NCI-H1417 treated with DMSO at 0.1 percent for 48 hours (cell line): ENCODE results near the gene RIPK3.

Experiments
- DNase-seq: peaks from one replicate; lab custom pipeline; 2025; lab: John Stamatoyannopoulos, UW

Gene RIPK3

GRCh38 chr14:24300326-24300980 is 39.3 kb downstream of the RIPK3 start:
- DNase-seq: no peak

GRCh38 chr14:24299255-24300191 is 40.3 kb downstream of the RIPK3 start, which contains the start of the genes DHRS1 and NOP9:
Gene DHRS1, minus strand, starts transcription at chr14:24299780. Its CDS starts 674 bp downstream, at chr14:24299106.
Gene NOP9, plus strand, starts transcription at chr14:24299850. Its CDS starts 105 bp downstream, at chr14:24299955.
- DNase-seq: peak; percentile 16

GRCh38 chr14:24298892-24299254 is 40.9 kb downstream of the RIPK3 start:
- no peak for DNase-seq

- no peak for DNase-seq
Measured at GRCh38 chr14:24297190-24297964, 42.4 kb downstream of the RIPK3 start.

- peak; percentile 3 for DNase-seq
Measured at GRCh38 chr14:24296341-24297157, 43.2 kb downstream of the RIPK3 start.

GRCh38 chr14:24293525-24293924 is 46.3 kb downstream of the RIPK3 start:
- no peak for DNase-seq

GRCh38 chr14:24292118-24292807 is 47.5 kb downstream of the RIPK3 start:
- no peak for DNase-seq

GRCh38 chr14:24291446-24292117 is 48.2 kb downstream of the RIPK3 start:
- no peak for DNase-seq

GRCh38 chr14:24290746-24291145 is 49.0 kb downstream of the RIPK3 start:
- DNase-seq: no peak

- no peak for DNase-seq
Measured at GRCh38 chr14:24289649-24290280, 50.0 kb downstream of the RIPK3 start.

- DNase-seq: no peak
Measured at GRCh38 chr14:24286996-24287395, 52.8 kb downstream of the RIPK3 start.
